Astrocyte (in vitro differentiated cells and primary cell): ENCODE results near the gene SMARCA1. TPM values are rescaled to one million over a fixed set of nuclear protein-coding genes. Genes with fewer than 3 reads are reported as not detected.

Experiments
- DNase-seq: peaks from one replicate; pipeline ENCODE4 v3.0.0-alpha.2; 2010; ENCODE audit warnings: low read depth
- FAIRE-seq: peaks from 2 replicates; lab custom pipeline; 2011; peaks lifted over from hg19 to GRCh38; lab: Jason Lieb, UNC
- H2AFZ ChIP-seq: 2 replicates; pipeline ENCODE4 v1.6.0; 2012; ENCODE audit warnings: low read depth, low read length, inconsistent platforms
- H3K27ac ChIP-seq: 2 replicates; pipeline ENCODE4 v1.5.1; 2011; ENCODE audit warnings: low read depth, low read length, inconsistent platforms
- H3K27me3 ChIP-seq: 2 replicates; pipeline ENCODE4 v1.6.0; 2011; ENCODE audit warnings: low read length, inconsistent platforms; ENCODE audit not compliant: insufficient read depth
- H3K36me3 ChIP-seq: 2 replicates; pipeline ENCODE4 v1.5.1; 2011; ENCODE audit warnings: low read length, inconsistent platforms; ENCODE audit not compliant: insufficient read depth
- H3K4me1 ChIP-seq: 2 replicates; pipeline ENCODE4 v1.5.1; 2011; ENCODE audit warnings: low read length, inconsistent platforms; ENCODE audit not compliant: insufficient read depth
- H3K4me2 ChIP-seq: 2 replicates; pipeline ENCODE4 v1.6.0; 2012; ENCODE audit warnings: low read length, inconsistent platforms
- H3K4me3 ChIP-seq: 2 replicates; pipeline ENCODE4 v1.5.1; 2011; ENCODE audit warnings: low read depth, mild to moderate bottlenecking, low read length, inconsistent platforms; ENCODE audit not compliant: insufficient read depth
- H3K79me2 ChIP-seq: 2 replicates; pipeline ENCODE4 v1.6.0; 2012; ENCODE audit warnings: mild to moderate bottlenecking, low read length, inconsistent platforms; ENCODE audit not compliant: insufficient read depth
- H3K9ac ChIP-seq: 2 replicates; pipeline ENCODE4 v1.6.0; 2012; ENCODE audit warnings: mild to moderate bottlenecking, low read length, inconsistent platforms
- H3K9me3 ChIP-seq: 2 replicates; pipeline ENCODE4 v1.5.1; 2012; ENCODE audit warnings: low read depth, mild to moderate bottlenecking, low read length, inconsistent platforms; ENCODE audit not compliant: insufficient read depth
- H4K20me1 ChIP-seq: 2 replicates; pipeline ENCODE4 v1.6.0; 2012; ENCODE audit warnings: low read length, inconsistent platforms; ENCODE audit not compliant: insufficient read depth
- H3K27ac Mint-ChIP-seq: one replicate; pipeline ENCODE4 v1.8.0; 2021; ENCODE audit warnings: mild to moderate bottlenecking, mixed read lengths; ENCODE audit not compliant: unreplicated experiment
- H3K27me3 Mint-ChIP-seq: one replicate; pipeline ENCODE4 v1.8.0; 2021; ENCODE audit warnings: low read depth, mixed read lengths; ENCODE audit not compliant: unreplicated experiment
- H3K36me3 Mint-ChIP-seq: one replicate; pipeline ENCODE4 v1.8.0; 2021; ENCODE audit warnings: low read depth, mixed read lengths; ENCODE audit not compliant: unreplicated experiment
- H3K4me1 Mint-ChIP-seq: one replicate; pipeline ENCODE4 v1.8.0; 2021; ENCODE audit warnings: low read depth, mixed read lengths; ENCODE audit not compliant: unreplicated experiment
- H3K4me3 Mint-ChIP-seq: one replicate; pipeline ENCODE4 v1.8.0; 2021; ENCODE audit warnings: mild to moderate bottlenecking, moderate library complexity, mixed read lengths; ENCODE audit not compliant: unreplicated experiment
- H3K9me3 Mint-ChIP-seq: one replicate; pipeline ENCODE4 v1.8.0; 2021; ENCODE audit warnings: mild to moderate bottlenecking, mixed read lengths; ENCODE audit not compliant: unreplicated experiment
- EZH2 ChIP-seq: IDR thresholded peaks from 2 replicates; pipeline ENCODE4 v1.6.1; 2012; ENCODE audit warnings: mild to moderate bottlenecking, low read length, inconsistent platforms; ENCODE audit not compliant: insufficient read depth
- total RNA-seq: library from RNA; stranded (reverse); gene quantifications from 2 replicates; pipeline ENCODE4 v1.2.1, GENCODE V29; 2021
- TF ChIP-seq, protein P1 (sequence below): IDR thresholded peaks from 2 replicates; pipeline ENCODE4 v1.5.1; 2011; ENCODE audit warnings: low read depth, mild to moderate bottlenecking, inconsistent platforms, low read length, moderate library complexity; ENCODE audit not compliant: insufficient read depth

The SMARCA1 gene
- total RNA-seq, 1 donor from 2014 or later = 104 TPM

DNA sequence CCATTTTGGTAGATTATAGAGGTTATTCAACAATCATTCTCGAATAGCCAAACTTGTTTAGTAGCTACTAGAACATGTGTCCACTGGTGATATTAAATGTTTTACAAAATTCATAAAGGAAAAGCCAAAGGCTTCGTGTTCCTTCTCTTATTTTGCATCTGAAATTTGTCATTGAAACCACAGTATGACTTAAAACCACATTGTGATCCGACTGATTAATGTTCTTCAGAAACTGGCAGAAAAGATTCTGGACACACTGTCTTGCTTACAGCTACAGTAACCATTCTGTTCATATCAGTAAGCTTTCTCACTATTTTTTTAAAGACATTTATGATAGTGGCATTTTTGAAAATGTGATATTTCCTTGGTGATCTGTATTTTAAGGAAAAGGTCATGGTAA is 2.6 kb upstream of the SMARCA1 start:
- Histone ChIP-seq H3K9ac (no peak overlapping the region), H3K4me3 (no peak overlapping the region), H3K27ac (no peak overlapping the region), H3K9me3 (no peaks in the 10 kb centered on the region), H4K20me1 (peaks cover 13% of the 10 kb centered on the region), H3K79me2 (peaks cover 13% of the 10 kb centered on the region), H2AFZ (no peak overlapping the region), H3K36me3 (no peaks in the 10 kb centered on the region), H3K4me1 (no peaks in the 10 kb centered on the region), H3K27me3 (no peaks in the 10 kb centered on the region), H3K4me2 (no peak overlapping the region)
- H3K4me3 Mint-ChIP-seq = no peak overlapping the region
- no peak overlapping the region for H3K27ac Mint-ChIP-seq
- H3K4me1 Mint-ChIP-seq = no peaks in the 10 kb centered on the region
- H3K36me3 Mint-ChIP-seq = no peaks in the 10 kb centered on the region
- no peak for FAIRE-seq
- no peak for DNase-seq
- no peaks in the 10 kb centered on the region for H3K27me3 Mint-ChIP-seq
- TF ChIP-seq, protein P1, sequence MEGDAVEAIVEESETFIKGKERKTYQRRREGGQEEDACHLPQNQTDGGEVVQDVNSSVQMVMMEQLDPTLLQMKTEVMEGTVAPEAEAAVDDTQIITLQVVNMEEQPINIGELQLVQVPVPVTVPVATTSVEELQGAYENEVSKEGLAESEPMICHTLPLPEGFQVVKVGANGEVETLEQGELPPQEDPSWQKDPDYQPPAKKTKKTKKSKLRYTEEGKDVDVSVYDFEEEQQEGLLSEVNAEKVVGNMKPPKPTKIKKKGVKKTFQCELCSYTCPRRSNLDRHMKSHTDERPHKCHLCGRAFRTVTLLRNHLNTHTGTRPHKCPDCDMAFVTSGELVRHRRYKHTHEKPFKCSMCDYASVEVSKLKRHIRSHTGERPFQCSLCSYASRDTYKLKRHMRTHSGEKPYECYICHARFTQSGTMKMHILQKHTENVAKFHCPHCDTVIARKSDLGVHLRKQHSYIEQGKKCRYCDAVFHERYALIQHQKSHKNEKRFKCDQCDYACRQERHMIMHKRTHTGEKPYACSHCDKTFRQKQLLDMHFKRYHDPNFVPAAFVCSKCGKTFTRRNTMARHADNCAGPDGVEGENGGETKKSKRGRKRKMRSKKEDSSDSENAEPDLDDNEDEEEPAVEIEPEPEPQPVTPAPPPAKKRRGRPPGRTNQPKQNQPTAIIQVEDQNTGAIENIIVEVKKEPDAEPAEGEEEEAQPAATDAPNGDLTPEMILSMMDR = no peak
- no peak for TF ChIP-seq EZH2
- no peaks in the 10 kb centered on the region for H3K9me3 Mint-ChIP-seq

DNA sequence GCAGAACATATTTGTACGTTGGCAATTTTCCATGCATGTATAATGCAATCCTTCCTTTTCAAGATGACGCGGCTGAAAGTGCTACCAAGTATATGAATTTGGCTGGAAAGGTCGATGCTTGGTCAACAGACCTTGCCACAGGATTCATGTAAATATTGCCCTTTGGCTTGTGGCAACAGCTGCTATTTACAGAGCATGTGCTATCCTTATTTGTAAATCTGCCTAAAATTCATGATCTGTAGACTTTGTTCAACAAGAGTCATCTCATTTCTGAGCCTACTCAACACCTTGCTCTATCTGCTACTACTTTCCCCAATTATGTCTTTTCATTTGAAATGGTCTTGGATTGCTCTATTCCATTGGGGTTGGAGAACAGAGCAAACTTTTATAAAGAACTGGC is 1.9 kb upstream of the SMARCA1 start:
- Histone ChIP-seq H3K4me3 (no peak overlapping the region), H3K79me2 (peaks cover 20% of the 10 kb centered on the region), H2AFZ (no peak overlapping the region), H3K9ac (no peak overlapping the region), H3K4me2 (no peak overlapping the region), H3K27ac (no peak overlapping the region), H3K27me3 (no peaks in the 10 kb centered on the region), H3K9me3 (no peaks in the 10 kb centered on the region), H4K20me1 (peaks cover 17% of the 10 kb centered on the region), H3K36me3 (no peaks in the 10 kb centered on the region), H3K4me1 (no peaks in the 10 kb centered on the region)
- Mint-ChIP-seq H3K4me3 (no peak overlapping the region), H3K36me3 (no peaks in the 10 kb centered on the region), H3K27me3 (no peaks in the 10 kb centered on the region), H3K27ac (no peak overlapping the region), H3K4me1 (peaks cover under 1% of the 10 kb centered on the region), H3K9me3 (no peaks in the 10 kb centered on the region)
- TF ChIP-seq EZH2 = no peak
- TF ChIP-seq, protein P1 = no peak
- FAIRE-seq (no peak), DNase-seq (no peak)

DNA sequence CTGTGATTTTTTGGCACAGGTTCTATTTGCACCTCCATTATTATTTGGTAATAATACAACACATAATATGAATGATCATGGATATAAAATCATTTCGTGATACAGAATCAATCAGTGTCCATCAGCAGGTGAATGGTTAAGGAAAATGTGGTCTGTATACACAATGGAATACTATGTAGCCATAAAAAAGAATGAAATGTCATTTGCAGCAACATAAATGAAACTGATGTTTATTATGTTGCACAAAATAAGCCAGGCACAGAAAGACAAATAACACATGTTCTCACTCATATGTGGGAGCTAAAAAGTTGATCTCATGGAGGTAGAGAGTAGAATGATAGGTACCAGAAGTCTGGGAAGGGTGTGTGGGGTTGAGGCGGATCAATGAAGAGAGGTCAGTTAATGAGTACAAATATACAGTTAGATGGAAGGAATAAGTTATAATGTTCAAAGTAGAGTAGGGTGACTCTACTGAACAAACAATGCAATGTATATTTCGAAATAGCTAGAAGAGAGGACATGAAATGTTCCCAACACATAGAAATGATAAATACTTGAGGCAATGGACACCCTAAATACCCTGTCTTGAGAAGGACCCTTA is 1.1 kb upstream of the SMARCA1 start:
- Histone ChIP-seq H4K20me1 (peaks cover 23% of the 10 kb centered on the region), H3K4me1 (no peaks in the 10 kb centered on the region), H3K27ac (no peak overlapping the region), H3K9ac (no peak overlapping the region), H3K79me2 (peaks cover 28% of the 10 kb centered on the region), H3K4me2 (no peak overlapping the region), H3K4me3 (peak overlapping the region; percentile 57), H2AFZ (no peak overlapping the region), H3K27me3 (no peaks in the 10 kb centered on the region), H3K9me3 (no peaks in the 10 kb centered on the region), H3K36me3 (no peaks in the 10 kb centered on the region)
- no peaks in the 10 kb centered on the region for H3K36me3 Mint-ChIP-seq
- DNase-seq (no peak), FAIRE-seq (peak; percentile 93)
- H3K9me3 Mint-ChIP-seq = no peaks in the 10 kb centered on the region
- peaks cover 3% of the 10 kb centered on the region for H3K4me1 Mint-ChIP-seq
- no peaks in the 10 kb centered on the region for H3K27me3 Mint-ChIP-seq
- TF ChIP-seq, protein P1 = no peak
- TF ChIP-seq EZH2 = no peak
- H3K4me3 Mint-ChIP-seq = peak overlapping the region; percentile 82
- H3K27ac Mint-ChIP-seq = no peak overlapping the region
